DOHH2 (cell line): ENCODE measurements around the gene LYPD5.

Experiments
- CTCF ChIP-seq: fragments of 200-600 bp; sonication (generic); IDR thresholded peaks from one replicate; pipeline ENCODE4 v1.5.1; 2014; ENCODE audit warnings: antibody characterized with exemption, mild to moderate bottlenecking, low read depth, low read length; ENCODE audit not compliant: poor library complexity, severe bottlenecking
- EZH2phosphoT487 ChIP-seq: fragments of 200-600 bp; sonication (generic); IDR thresholded peaks from 2 replicates; pipeline ENCODE4 v1.6.1; 2017; ENCODE audit warnings: borderline replicate concordance, mild to moderate bottlenecking, antibody characterized with exemption, low read length, moderate library complexity, mixed read lengths

- TF ChIP-seq CTCF = no peak
- TF ChIP-seq EZH2phosphoT487 = no peak
These were observed 5.1 kb downstream of the LYPD5 start for GRCh38 chr19:43797118-43797517.
